GM12878 (cell line): Measurements from ENCODE around the gene SELENOP. TPM values are rescaled to one million over a fixed set of nuclear protein-coding genes. Genes with fewer than 3 reads are reported as not detected.

ENCODE experiments used
- ATAC-seq: fragments of 200-7000 bp; cut with Tn5 transposase; 3 replicates; pipeline ENCODE4 v1.9.1; 2020; ENCODE audit warnings: mild to moderate bottlenecking, moderate library complexity
- BruUV-seq: library from RNA; stranded (reverse); fragments of 400-500 nt; replicated peaks from 2 replicates; lab custom pipeline; 2021; lab: Mats Ljungman, UMichigan
- CTCF ChIA-PET: fragments of 300-600 bp; sonication (Branson Sonifier 250); formaldehyde crosslinking; extraction: SDS; loops from one replicate; lab custom pipeline; 2021; ENCODE audit warnings: inconsistent platforms; lab: Yijun Ruan, JAX
- POLR2A ChIA-PET: fragments of 350-600 bp; formaldehyde crosslinking; extraction: SDS; loops from one replicate; lab custom pipeline; 2021; ENCODE audit warnings: inconsistent platforms; lab: Charles Lee
- RAD21 ChIA-PET: fragments of 300-600 bp; sonication (Branson Sonifier 250); formaldehyde crosslinking; loops from one replicate; lab custom pipeline; 2023; ENCODE audit warnings: antibody characterized with exemption; ENCODE audit not compliant: unreplicated experiment; lab: Charles Lee
- SMC1A ChIA-PET: fragments of 300-600 bp; sonication (Branson Sonifier 250); formaldehyde crosslinking; loops from one replicate; lab custom pipeline; 2023; ENCODE audit not compliant: unreplicated experiment, uncharacterized antibody; lab: Charles Lee
- DNase-seq: peaks from one replicate; pipeline ENCODE4 v3.0.0-alpha.2; 2011; ENCODE audit warnings: low read depth, low spot score
- FAIRE-seq: peaks from 3 replicates; lab custom pipeline; 2011; peaks lifted over from hg19 to GRCh38; lab: Jason Lieb, UNC
- H2AFZ ChIP-seq: 2 replicates; pipeline ENCODE4 v1.6.0; 2011; ENCODE audit warnings: low read depth, low read length, control low read depth; ENCODE audit not compliant: control insufficient read depth
- H3K27ac ChIP-seq: 2 replicates; pipeline ENCODE4 v1.5.1; 2011; ENCODE audit warnings: control low read depth; ENCODE audit not compliant: control insufficient read depth, insufficient read depth
- H3K27me3 ChIP-seq, 2 experiments: replicated peaks in 1 of 2; 2 replicates each; pipeline versions ENCODE4 v1.6.0 to v1.6.1; 2011; ENCODE audit warnings: low read length in 1 of 2; ENCODE audit not compliant: control insufficient read depth in 2 of 2, insufficient read depth in 2 of 2
- H3K36me3 ChIP-seq, 2 experiments: 2 replicates each; pipeline ENCODE4 v1.5.1; 2011; ENCODE audit warnings: low read length in 1 of 2; ENCODE audit not compliant: control insufficient read depth in 2 of 2, insufficient read depth in 2 of 2
- H3K4me1 ChIP-seq: 2 replicates; pipeline ENCODE4 v1.6.1; 2011; ENCODE audit warnings: mild to moderate bottlenecking, low read length, moderate library complexity, mixed read lengths; ENCODE audit not compliant: control insufficient read depth, insufficient read depth
- H3K4me2 ChIP-seq: 2 replicates; pipeline ENCODE4 v1.6.0; 2011; ENCODE audit warnings: control low read depth; ENCODE audit not compliant: control insufficient read depth, insufficient read depth
- H3K4me3 ChIP-seq: fragments of 200-600 bp; sonication (generic); 2 replicates; pipeline ENCODE4 v1.5.1; 2016
- H3K79me2 ChIP-seq: 2 replicates; pipeline ENCODE4 v1.6.0; 2011; ENCODE audit warnings: low read length; ENCODE audit not compliant: control insufficient read depth, insufficient read depth
- H3K9ac ChIP-seq: 2 replicates; pipeline ENCODE4 v1.8.0; 2011; ENCODE audit warnings: low read length, control low read depth, mixed read lengths; ENCODE audit not compliant: control insufficient read depth, insufficient read depth
- H3K9me3 ChIP-seq: replicated peaks from 3 replicates; pipeline ENCODE4 v1.5.1; 2011; ENCODE audit warnings: mild to moderate bottlenecking, low read length; ENCODE audit not compliant: control insufficient read depth, insufficient read depth
- H4K20me1 ChIP-seq: 2 replicates; pipeline ENCODE4 v1.6.0; 2011; ENCODE audit not compliant: control insufficient read depth, insufficient read depth
- CBX3 ChIP-seq: fragments of 200-600 bp; sonication (generic); IDR thresholded peaks from 2 replicates; pipeline ENCODE4 v1.6.1; 2016; ENCODE audit warnings: low read depth, borderline replicate concordance
- CEBPB ChIP-seq, 2 experiments: fragments of 150-350 bp in 1 of 2; IDR thresholded peaks; 2 replicates each; pipeline ENCODE4 v1.6.1; 2012 to 2014; ENCODE audit warnings: low read depth in 2 of 2, low read length in 2 of 2, borderline replicate concordance in 1 of 2, inconsistent platforms in 1 of 2
- ETV6 ChIP-seq, 2 experiments: fragments of 450-650 bp in 1 of 2; IDR thresholded peaks in 1 of 2; conservative IDR thresholded peaks in 1 of 2; 2 replicates each; pipeline ENCODE4 v1.6.1; 2014; ENCODE audit warnings: antibody characterized with exemption in 1 of 2, borderline replicate concordance in 1 of 2, low read depth in 1 of 2, mild to moderate bottlenecking in 1 of 2, moderate library complexity in 1 of 2
- NKRF ChIP-seq: fragments of 450-650 bp; conservative IDR thresholded peaks from 2 replicates; pipeline ENCODE4 v1.6.1; 2017; ENCODE audit warnings: mild to moderate bottlenecking, moderate library complexity
- NR2C1 ChIP-seq: fragments of 450-650 bp; IDR thresholded peaks from 2 replicates; pipeline ENCODE4 v1.6.1; 2017; ENCODE audit warnings: antibody characterized with exemption, mild to moderate bottlenecking, moderate library complexity
- PKNOX1 ChIP-seq: fragments of 450-650 bp; IDR thresholded peaks from 2 replicates; pipeline ENCODE4 v1.6.1; 2016; ENCODE audit warnings: mild to moderate bottlenecking
- RAD21 ChIP-seq: IDR thresholded peaks from 2 replicates; pipeline ENCODE4 v1.6.1; 2011; ENCODE audit warnings: mild to moderate bottlenecking, low read depth, low read length, moderate library complexity; ENCODE audit not compliant: insufficient read depth
- RCOR1 ChIP-seq: conservative IDR thresholded peaks from 2 replicates; pipeline ENCODE4 v1.6.1; 2012; ENCODE audit warnings: low read depth, low read length, improper control_type of control experiment
- REST ChIP-seq: IDR thresholded peaks from 2 replicates; pipeline ENCODE4 v1.6.1; 2012; ENCODE audit warnings: mild to moderate bottlenecking, low read depth, low read length
- SMAD5 ChIP-seq: IDR thresholded peaks from 2 replicates; pipeline ENCODE4 v1.6.1; 2016; ENCODE audit warnings: antibody characterized with exemption, low read depth
- TCF12 ChIP-seq: IDR thresholded peaks from 2 replicates; pipeline ENCODE4 v1.6.1; 2011; ENCODE audit warnings: low read depth, mild to moderate bottlenecking, low read length
- ZBED1 ChIP-seq: IDR thresholded peaks from 2 replicates; pipeline ENCODE4 v1.6.1; 2016; ENCODE audit warnings: borderline replicate concordance
- ZBTB4 ChIP-seq: fragments of 450-650 bp; formaldehyde crosslinking; IDR thresholded peaks from 2 replicates; pipeline ENCODE4 v1.4.0; 2022; ENCODE audit warnings: mild to moderate bottlenecking, moderate library complexity
- WGBS: methylation state at CpG from one replicate; pipeline ENCODE4 v1.1.6; 2016; ENCODE audit warnings: low lambda C conversion rate; ENCODE audit not compliant: insufficient replicate concordance, insufficient coverage; ENCODE audit errors: missing lambda C conversion rate; 5-methylcytosine and 5-hydroxymethylcytosine counted together
- in situ Hi-C: fragments of 300-500 bp; cut with MboI; formaldehyde crosslinking; loops from 9 replicates; pipeline ENCODE4 v1.14.3; 2018; ENCODE audit warnings: mixed read lengths
- intact Hi-C: fragments of 100-400 bp; cut with micrococcal nuclease; formaldehyde crosslinking; loops from one replicate; pipeline ENCODE4 v1.14.2; 2022; ENCODE audit not compliant: unreplicated experiment
- polyA plus RNA-seq, 11 experiments: library from polyadenylated mRNA; depleted of rRNA in 4 of 11; unstranded in 6 of 11; stranded (reverse) in 5 of 11; fragments of >200 nt; fragmentation: Nextera tagmentation in 4 of 11; fragmentation: Illumina TruSeq in 1 of 11; extraction: Ambion mirVana in 4 of 11; extraction: Trizol in 1 of 11; gene quantifications; 1 replicate in 1 of 11; 2 replicates in 10 of 11; pipeline versions ENCODE4 v1.2.1 to v1.2.3, GENCODE V29; 2011 to 2016; ENCODE audit warnings: inconsistent platforms in 2 of 11, missing spikeins in 2 of 11, low read depth in 1 of 11
- total RNA-seq, 4 experiments: library from RNA; depleted of rRNA in 3 of 4; stranded (reverse); fragments of >200 nt in 3 of 4; fragmentation: Illumina TruSeq in 1 of 4; extraction: Trizol in 1 of 4; gene quantifications; 2 replicates each; pipeline versions ENCODE4 v1.2.1 to v1.2.3, GENCODE V29; 2013 to 2021

Gene SELENOP
- total and polyA plus RNA-seq, 10 of the 15 experiments (the other 5 are each of a cell fraction or from before 2014, with no cell fraction given), result 0.08 to 5.1 (median 0.88) TPM; not detected in 3

- TF ChIP-seq ZBTB4 (CRISPR knock-in tag) (no peak), NR2C1 (no peak), RAD21 (no peak)
Observed at GRCh38 chr5:42785756-42786155, 25.9 kb downstream of the SELENOP start (continued).

GRCh38 chr5:42784132-42784531 is 27.6 kb downstream of the SELENOP start:
- Histone ChIP-seq H3K79me2 (no peaks in the 10 kb centered on the region), H3K9me3 (no peaks in the 10 kb centered on the region; the same call in 1 of the 3 replicates), H3K27ac (no peak overlapping the region), H2AFZ (no peak overlapping the region), H3K4me2 (no peak overlapping the region), H3K36me3 (no peaks in the 10 kb centered on the region), H3K4me3 (no peak overlapping the region), H4K20me1 (no peaks in the 10 kb centered on the region), H3K27me3 (no peaks in the 10 kb centered on the region), H3K4me1 (no peaks in the 10 kb centered on the region)
- DNase-seq (no peak), ATAC-seq (no peak), FAIRE-seq (no peak)
- POLR2A ChIA-PET, result no interaction called here
- 100% methylated on average over 1 of the region's 1 CpG for WGBS
- CTCF ChIA-PET, result no interaction called here
- in situ Hi-C loops (no loop called here), intact Hi-C loops (no loop called here)
- SMC1A ChIA-PET, result no interaction called here
- RAD21 ChIA-PET, result no interaction called here
- no peak for TF ChIP-seq TCF12
- TF ChIP-seq REST, result no peak
- no peak for TF ChIP-seq ZBED1
- no peak for TF ChIP-seq RCOR1
- no peak for TF ChIP-seq CBX3
- no peak for TF ChIP-seq NKRF
- TF ChIP-seq SMAD5, result no peak
- no peak for TF ChIP-seq CEBPB (IDR thresholded peaks at IDR 0.05; ENCODE audit: borderline replicate concordance in 1 of 2, low read depth in 2 of 2, low read length in 2 of 2)
- TF ChIP-seq ETV6 (conservative IDR thresholded peaks at IDR 0.05 in 1 of 2, IDR thresholded peaks at IDR 0.05 in 1 of 2; ENCODE audit: borderline replicate concordance in 1 of 2, low read depth in 1 of 2), result no peak
- TF ChIP-seq PKNOX1, result no peak
- TF ChIP-seq, all 136 proteins: peak for 0
- no peak overlapping the region for H3K9ac ChIP-seq
- no TSS peak for BruUV-seq
